Measurements from ENCODE around the gene TSPAN17.

The TSPAN17 gene

DNA sequence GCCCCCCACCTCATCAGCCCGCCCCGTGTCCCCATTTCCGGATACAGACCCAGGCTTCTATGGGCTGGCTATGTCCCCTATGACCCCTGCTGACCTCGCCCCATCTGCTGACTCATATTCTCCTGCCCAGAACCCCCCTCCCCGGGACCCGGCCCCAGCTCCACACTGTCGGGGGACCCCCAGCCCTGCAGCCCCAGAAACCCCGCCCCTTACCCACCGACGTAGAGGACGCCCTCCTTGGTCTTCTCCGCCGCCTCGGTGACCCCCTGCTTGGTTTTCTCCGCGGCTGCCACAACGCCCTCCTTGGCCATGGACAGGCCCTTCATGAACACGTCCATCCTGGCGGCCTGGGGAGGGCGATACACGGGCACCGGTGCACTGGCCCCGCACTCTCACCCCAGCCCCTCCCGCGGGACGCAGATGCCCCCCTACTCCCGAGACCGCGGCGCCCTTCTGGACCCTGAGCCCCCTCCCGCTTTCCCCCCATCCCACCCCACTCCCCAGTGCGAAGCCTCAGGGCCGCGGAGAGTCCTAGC lies 17.9 kb upstream of the TSPAN17 start:
- DNase-seq (ENCODE audit: extremely low read depth, low read depth), result no peak
- TF ChIP-seq, protein P1, sequence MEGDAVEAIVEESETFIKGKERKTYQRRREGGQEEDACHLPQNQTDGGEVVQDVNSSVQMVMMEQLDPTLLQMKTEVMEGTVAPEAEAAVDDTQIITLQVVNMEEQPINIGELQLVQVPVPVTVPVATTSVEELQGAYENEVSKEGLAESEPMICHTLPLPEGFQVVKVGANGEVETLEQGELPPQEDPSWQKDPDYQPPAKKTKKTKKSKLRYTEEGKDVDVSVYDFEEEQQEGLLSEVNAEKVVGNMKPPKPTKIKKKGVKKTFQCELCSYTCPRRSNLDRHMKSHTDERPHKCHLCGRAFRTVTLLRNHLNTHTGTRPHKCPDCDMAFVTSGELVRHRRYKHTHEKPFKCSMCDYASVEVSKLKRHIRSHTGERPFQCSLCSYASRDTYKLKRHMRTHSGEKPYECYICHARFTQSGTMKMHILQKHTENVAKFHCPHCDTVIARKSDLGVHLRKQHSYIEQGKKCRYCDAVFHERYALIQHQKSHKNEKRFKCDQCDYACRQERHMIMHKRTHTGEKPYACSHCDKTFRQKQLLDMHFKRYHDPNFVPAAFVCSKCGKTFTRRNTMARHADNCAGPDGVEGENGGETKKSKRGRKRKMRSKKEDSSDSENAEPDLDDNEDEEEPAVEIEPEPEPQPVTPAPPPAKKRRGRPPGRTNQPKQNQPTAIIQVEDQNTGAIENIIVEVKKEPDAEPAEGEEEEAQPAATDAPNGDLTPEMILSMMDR (IDR thresholded peaks at IDR 0.05; ENCODE audit: low read depth, low read length), result no peak

DNA sequence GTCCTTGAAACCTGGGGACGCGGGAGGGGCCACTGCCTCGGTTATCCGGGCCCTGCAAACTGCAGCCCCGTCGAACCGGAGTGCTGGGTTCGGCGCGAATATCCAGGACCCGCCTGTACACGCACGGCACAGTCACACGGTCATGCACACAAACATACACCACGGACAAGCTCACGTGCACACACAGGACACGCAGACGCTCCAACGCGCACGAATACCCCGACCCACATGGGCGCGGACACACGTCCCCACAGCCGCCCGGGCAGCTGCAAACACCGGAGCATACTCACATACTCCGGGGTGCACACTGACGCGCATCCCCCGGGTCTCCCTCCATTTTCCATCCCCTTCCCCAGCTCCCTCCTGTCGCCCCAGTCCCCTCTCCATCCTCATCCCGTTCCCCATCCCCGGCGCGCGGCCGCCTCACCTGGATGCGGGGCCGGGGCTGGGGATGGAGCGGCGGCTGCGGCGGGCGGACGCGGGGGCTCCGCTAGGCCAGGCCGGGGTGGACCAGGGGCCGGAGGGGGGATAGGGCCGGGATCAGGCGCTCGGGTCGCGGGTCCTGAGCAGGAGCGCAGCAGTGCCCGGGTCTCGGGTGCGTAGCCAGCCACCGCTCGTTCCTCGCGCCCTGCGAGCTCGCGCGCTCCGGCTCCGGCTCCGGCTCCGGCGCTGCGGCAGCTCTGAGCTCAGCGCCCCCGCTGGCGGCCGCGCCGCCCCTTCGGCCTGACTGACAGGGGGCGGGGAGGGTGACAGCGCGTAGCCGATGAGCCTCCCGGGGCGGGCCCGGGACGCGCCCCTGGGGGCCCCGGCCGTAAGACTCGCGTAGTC lies 17.2 kb upstream of the TSPAN17 start, which contains the start of the genes EIF4E1B and SNCB:
Gene EIF4E1B (plus strand): TSS at position 823 of the 828 bp plus-strand sequence. CDS start 12,113 bp downstream, outside the sequence.
Gene SNCB (minus strand): TSS at position 682 of the 828 bp plus-strand sequence. CDS start 880 bp downstream, outside the sequence.
- TF ChIP-seq, protein P1 (IDR thresholded peaks at IDR 0.05; ENCODE audit: low read depth, low read length), result no peak
- DNase-seq (ENCODE audit: extremely low read depth, low read depth), result no peak

DNA sequence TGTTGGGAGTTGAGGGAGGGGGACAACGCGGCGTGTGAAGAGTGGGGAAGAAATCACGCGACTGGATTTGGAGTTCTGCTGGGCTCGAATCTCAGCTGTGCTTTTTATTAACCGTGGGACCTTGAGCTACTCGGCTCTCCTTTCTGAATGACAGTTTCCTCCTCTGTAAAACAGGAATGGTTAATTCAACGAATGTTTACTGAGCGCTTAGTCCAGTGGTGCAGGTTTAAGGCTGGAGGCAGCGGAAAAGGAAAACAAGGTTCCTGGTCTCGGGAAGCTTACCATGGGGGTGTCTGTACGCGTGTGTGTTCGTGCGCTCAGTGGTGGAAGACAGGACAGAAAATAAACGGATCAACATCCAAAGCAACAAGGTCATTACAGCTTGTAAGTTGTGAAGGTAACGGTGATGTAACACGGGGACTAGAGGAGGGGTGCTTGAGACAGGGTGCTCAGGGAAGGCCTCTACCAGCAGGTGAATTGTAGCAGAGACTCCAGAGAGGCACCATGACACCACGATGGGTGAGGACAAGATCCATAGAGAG lies 16.5 kb upstream of the TSPAN17 start:
- DNase-seq (ENCODE audit: extremely low read depth, low read depth), result no peak
- TF ChIP-seq, protein P1 (IDR thresholded peaks at IDR 0.05; ENCODE audit: low read depth, low read length), result no peak

DNA sequence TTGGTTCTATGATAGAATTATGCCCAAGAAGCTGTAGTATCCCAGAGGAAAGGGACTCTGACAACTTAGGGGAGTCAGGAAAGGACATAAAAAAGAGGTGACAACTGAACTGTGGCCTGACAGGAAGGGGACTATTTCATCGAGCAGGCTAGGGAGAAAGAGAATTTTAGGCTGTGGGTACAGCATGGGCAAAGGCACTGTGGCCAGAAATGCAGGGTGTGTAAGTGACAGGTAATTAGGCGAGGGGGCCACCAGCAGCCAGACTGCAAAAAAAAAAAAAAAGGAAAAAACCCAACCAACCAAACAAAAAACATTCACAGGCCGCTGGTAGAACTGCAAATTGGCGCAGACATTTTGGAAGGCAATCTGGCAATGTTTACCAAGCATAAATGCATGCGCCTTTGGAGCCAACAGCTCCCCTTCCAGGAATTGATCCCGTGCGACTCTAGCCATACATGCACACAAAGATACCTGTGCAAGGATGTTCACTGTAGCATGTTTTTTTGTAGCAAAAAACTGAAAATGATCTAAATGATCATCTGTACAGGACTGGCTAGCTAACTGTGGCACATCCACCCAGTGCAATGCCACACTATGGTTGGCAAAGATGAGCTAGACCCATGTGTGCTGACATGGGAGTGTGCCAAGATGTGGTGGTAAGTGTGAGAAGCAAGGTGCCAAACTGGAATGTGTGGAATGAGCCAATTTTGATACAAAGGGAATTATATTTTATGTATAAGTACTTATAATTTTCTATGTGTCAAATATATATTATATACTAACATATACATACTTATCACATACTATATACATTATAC lies 15.7 kb upstream of the TSPAN17 start:
- no peak for DNase-seq (ENCODE audit: extremely low read depth, low read depth)
- TF ChIP-seq, protein P1 (IDR thresholded peaks at IDR 0.05; ENCODE audit: low read depth, low read length), result no peak

DNA sequence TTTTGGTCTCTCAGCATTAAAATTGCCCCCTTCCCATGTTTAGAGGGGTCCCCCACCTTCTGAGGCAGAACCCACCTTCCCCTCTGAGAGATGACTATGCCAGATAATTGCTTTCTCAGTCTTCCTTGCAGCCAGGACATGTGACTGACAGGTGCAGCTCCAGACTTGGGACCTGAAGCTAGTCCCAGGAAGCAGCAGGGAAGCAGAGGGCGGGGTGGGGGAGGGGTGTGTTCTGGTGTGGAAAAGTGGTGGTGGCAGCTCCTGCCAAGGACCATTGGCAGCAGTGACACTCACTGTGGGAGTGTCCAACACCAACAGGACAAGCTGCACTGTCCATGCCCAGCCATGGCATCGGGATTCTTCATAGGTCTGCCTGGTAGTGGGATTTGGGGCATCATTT lies 14.5 kb upstream of the TSPAN17 start:
- TF ChIP-seq, protein P1 (IDR thresholded peaks at IDR 0.05; ENCODE audit: low read depth, low read length), result no peak
- no peak for DNase-seq (ENCODE audit: extremely low read depth, low read depth)

DNA sequence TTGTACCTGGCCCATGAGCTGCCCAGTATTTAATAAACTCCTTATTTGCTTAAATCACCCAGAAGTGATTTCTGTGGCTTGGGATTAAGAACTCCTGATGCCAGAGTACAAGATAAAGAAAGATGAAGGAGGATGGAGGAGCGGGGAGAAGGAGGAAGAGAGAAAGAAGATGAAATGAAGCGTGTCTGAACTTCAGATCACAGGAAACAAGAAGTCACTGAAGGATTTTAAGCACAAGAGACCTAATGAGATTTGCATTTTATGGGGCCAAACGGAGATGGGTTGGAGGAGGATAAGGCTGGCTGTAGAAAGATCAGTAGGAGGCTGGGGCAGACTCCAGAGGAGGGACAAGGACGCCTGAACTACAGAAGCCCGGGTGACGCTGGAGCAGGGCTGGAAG lies 13.7 kb upstream of the TSPAN17 start:
- DNase-seq (ENCODE audit: extremely low read depth, low read depth), result no peak
- TF ChIP-seq, protein P1 (IDR thresholded peaks at IDR 0.05; ENCODE audit: low read depth, low read length), result no peak
